GM12878 (cell line): ENCODE results near the gene CTXND1. TPM values are rescaled to one million over a fixed set of nuclear protein-coding genes. Genes with fewer than 3 reads are reported as not detected.

Source experiments
- ATAC-seq: fragments of 200-7000 bp; cut with Tn5 transposase; 3 replicates; pipeline ENCODE4 v1.9.1; 2020; ENCODE audit warnings: mild to moderate bottlenecking, moderate library complexity
- BruUV-seq: library from RNA; stranded (reverse); fragments of 400-500 nt; replicated peaks from 2 replicates; lab custom pipeline; 2021; lab: Mats Ljungman, UMichigan
- CTCF ChIA-PET: fragments of 300-600 bp; sonication (Branson Sonifier 250); formaldehyde crosslinking; extraction: SDS; loops from one replicate; lab custom pipeline; 2021; ENCODE audit warnings: inconsistent platforms; lab: Yijun Ruan, JAX
- POLR2A ChIA-PET: fragments of 350-600 bp; formaldehyde crosslinking; extraction: SDS; loops from one replicate; lab custom pipeline; 2021; ENCODE audit warnings: inconsistent platforms; lab: Charles Lee
- RAD21 ChIA-PET: fragments of 300-600 bp; sonication (Branson Sonifier 250); formaldehyde crosslinking; loops from one replicate; lab custom pipeline; 2023; ENCODE audit warnings: antibody characterized with exemption; ENCODE audit not compliant: unreplicated experiment; lab: Charles Lee
- SMC1A ChIA-PET: fragments of 300-600 bp; sonication (Branson Sonifier 250); formaldehyde crosslinking; loops from one replicate; lab custom pipeline; 2023; ENCODE audit not compliant: unreplicated experiment, uncharacterized antibody; lab: Charles Lee
- DNase-seq: peaks from one replicate; pipeline ENCODE4 v3.0.0-alpha.2; 2011; ENCODE audit warnings: low read depth, low spot score
- FAIRE-seq: peaks from 3 replicates; lab custom pipeline; 2011; peaks lifted over from hg19 to GRCh38; lab: Jason Lieb, UNC
- H2AFZ ChIP-seq: 2 replicates; pipeline ENCODE4 v1.6.0; 2011; ENCODE audit warnings: low read depth, low read length, control low read depth; ENCODE audit not compliant: control insufficient read depth
- H3K27ac ChIP-seq: 2 replicates; pipeline ENCODE4 v1.5.1; 2011; ENCODE audit warnings: control low read depth; ENCODE audit not compliant: control insufficient read depth, insufficient read depth
- H3K27me3 ChIP-seq, 2 experiments: replicated peaks in 1 of 2; 2 replicates each; pipeline versions ENCODE4 v1.6.0 to v1.6.1; 2011; ENCODE audit warnings: low read length in 1 of 2; ENCODE audit not compliant: control insufficient read depth in 2 of 2, insufficient read depth in 2 of 2
- H3K36me3 ChIP-seq, 2 experiments: 2 replicates each; pipeline ENCODE4 v1.5.1; 2011; ENCODE audit warnings: low read length in 1 of 2; ENCODE audit not compliant: control insufficient read depth in 2 of 2, insufficient read depth in 2 of 2
- H3K4me1 ChIP-seq: 2 replicates; pipeline ENCODE4 v1.6.1; 2011; ENCODE audit warnings: mild to moderate bottlenecking, low read length, moderate library complexity, mixed read lengths; ENCODE audit not compliant: control insufficient read depth, insufficient read depth
- H3K4me2 ChIP-seq: 2 replicates; pipeline ENCODE4 v1.6.0; 2011; ENCODE audit warnings: control low read depth; ENCODE audit not compliant: control insufficient read depth, insufficient read depth
- H3K4me3 ChIP-seq: fragments of 200-600 bp; sonication (generic); 2 replicates; pipeline ENCODE4 v1.5.1; 2016
- H3K79me2 ChIP-seq: 2 replicates; pipeline ENCODE4 v1.6.0; 2011; ENCODE audit warnings: low read length; ENCODE audit not compliant: control insufficient read depth, insufficient read depth
- H3K9ac ChIP-seq: 2 replicates; pipeline ENCODE4 v1.8.0; 2011; ENCODE audit warnings: low read length, control low read depth, mixed read lengths; ENCODE audit not compliant: control insufficient read depth, insufficient read depth
- H3K9me3 ChIP-seq: replicated peaks from 3 replicates; pipeline ENCODE4 v1.5.1; 2011; ENCODE audit warnings: mild to moderate bottlenecking, low read length; ENCODE audit not compliant: control insufficient read depth, insufficient read depth
- H4K20me1 ChIP-seq: 2 replicates; pipeline ENCODE4 v1.6.0; 2011; ENCODE audit not compliant: control insufficient read depth, insufficient read depth
- CHD2 ChIP-seq: IDR thresholded peaks from 2 replicates; pipeline ENCODE4 v1.6.1; 2011; ENCODE audit warnings: low read depth, low read length, improper control_type of control experiment, borderline replicate concordance
- EP300 ChIP-seq, 2 experiments: fragments of 150-350 bp in 1 of 2; IDR thresholded peaks; 2 replicates each; pipeline ENCODE4 v1.6.1; 2011 to 2012; ENCODE audit warnings: low read depth in 2 of 2, low read length in 2 of 2, borderline replicate concordance in 1 of 2, improper control_type of control experiment in 1 of 2, inconsistent platforms in 1 of 2; ENCODE audit not compliant: control insufficient read depth in 1 of 2
- HCFC1 ChIP-seq: fragments of 150-350 bp; IDR thresholded peaks from 2 replicates; pipeline ENCODE4 v1.6.1; 2014; ENCODE audit warnings: low read length
- HDGF ChIP-seq: fragments of 450-650 bp; IDR thresholded peaks from 2 replicates; pipeline ENCODE4 v1.6.1; 2016; ENCODE audit warnings: antibody characterized with exemption
- JUND ChIP-seq: IDR thresholded peaks from 2 replicates; pipeline ENCODE4 v1.6.1; 2012; ENCODE audit warnings: low read depth, mild to moderate bottlenecking, low read length, improper control_type of control experiment, moderate library complexity
- MYC ChIP-seq: IDR thresholded peaks from 2 replicates; pipeline ENCODE4 v1.6.1; 2011; ENCODE audit warnings: mild to moderate bottlenecking, low read length, moderate library complexity, inconsistent platforms; ENCODE audit not compliant: insufficient read depth, insufficient replicate concordance, insufficient read length, severe bottlenecking
- NR2C2 ChIP-seq: IDR thresholded peaks from 2 replicates; pipeline ENCODE4 v1.6.1; 2011; ENCODE audit warnings: borderline replicate concordance, low read depth; ENCODE audit not compliant: control insufficient read depth, insufficient read length
- PML ChIP-seq: IDR thresholded peaks from 2 replicates; pipeline ENCODE4 v1.6.1; 2012; ENCODE audit warnings: low read length, inconsistent platforms
- POLR2AphosphoS2 ChIP-seq: IDR thresholded peaks from 2 replicates; pipeline ENCODE4 v1.6.1; 2011; ENCODE audit warnings: low read depth, mild to moderate bottlenecking, low read length, improper control_type of control experiment, moderate library complexity
- POU2F2 ChIP-seq: IDR thresholded peaks from 3 replicates; pipeline ENCODE4 v1.6.1; 2011; ENCODE audit warnings: low read depth, mild to moderate bottlenecking, low read length, borderline replicate concordance
- SMAD5 ChIP-seq: IDR thresholded peaks from 2 replicates; pipeline ENCODE4 v1.6.1; 2016; ENCODE audit warnings: antibody characterized with exemption, low read depth
- SMC3 ChIP-seq: IDR thresholded peaks from 2 replicates; pipeline ENCODE4 v1.6.1; 2011; ENCODE audit warnings: low read length, improper control_type of control experiment, borderline replicate concordance
- SUZ12 ChIP-seq: fragments of 200-600 bp; sonication (generic); IDR thresholded peaks from one replicate; pipeline ENCODE4 v1.6.1; 2018; ENCODE audit warnings: antibody characterized with exemption, mild to moderate bottlenecking; ENCODE audit not compliant: unreplicated experiment
- ZBTB11 ChIP-seq: fragments of 450-650 bp; formaldehyde crosslinking; IDR thresholded peaks from 2 replicates; pipeline ENCODE4 v1.5.0; 2022; ENCODE audit warnings: mild to moderate bottlenecking, missing genetic modification characterization
- ZNF217 ChIP-seq: fragments of 450-650 bp; IDR thresholded peaks from 2 replicates; pipeline ENCODE4 v1.6.1; 2017; ENCODE audit warnings: antibody characterized with exemption, mild to moderate bottlenecking
- WGBS: methylation state at CpG from one replicate; pipeline ENCODE4 v1.1.6; 2016; ENCODE audit warnings: low lambda C conversion rate; ENCODE audit not compliant: insufficient replicate concordance, insufficient coverage; ENCODE audit errors: missing lambda C conversion rate; 5-methylcytosine and 5-hydroxymethylcytosine counted together
- in situ Hi-C: fragments of 300-500 bp; cut with MboI; formaldehyde crosslinking; loops from 9 replicates; pipeline ENCODE4 v1.14.3; 2018; ENCODE audit warnings: mixed read lengths
- intact Hi-C: fragments of 100-400 bp; cut with micrococcal nuclease; formaldehyde crosslinking; loops from one replicate; pipeline ENCODE4 v1.14.2; 2022; ENCODE audit not compliant: unreplicated experiment
- polyA plus RNA-seq, 11 experiments: library from polyadenylated mRNA; depleted of rRNA in 4 of 11; unstranded in 6 of 11; stranded (reverse) in 5 of 11; fragments of >200 nt; fragmentation: Nextera tagmentation in 4 of 11; fragmentation: Illumina TruSeq in 1 of 11; extraction: Ambion mirVana in 4 of 11; extraction: Trizol in 1 of 11; gene quantifications; 1 replicate in 1 of 11; 2 replicates in 10 of 11; pipeline versions ENCODE4 v1.2.1 to v1.2.3, GENCODE V29; 2011 to 2016; ENCODE audit warnings: inconsistent platforms in 2 of 11, missing spikeins in 2 of 11, low read depth in 1 of 11
- total RNA-seq, 4 experiments: library from RNA; depleted of rRNA in 3 of 4; stranded (reverse); fragments of >200 nt in 3 of 4; fragmentation: Illumina TruSeq in 1 of 4; extraction: Trizol in 1 of 4; gene quantifications; 2 replicates each; pipeline versions ENCODE4 v1.2.1 to v1.2.3, GENCODE V29; 2013 to 2021
- TF ChIP-seq, protein P1 (sequence below): IDR thresholded peaks from 2 replicates; pipeline ENCODE4 v1.6.1; 2012; ENCODE audit warnings: low read depth, low read length, improper control_type of control experiment

Gene CTXND1
- total and polyA plus RNA-seq, 10 of the 15 experiments (the other 5 are each of a cell fraction or from before 2014, with no cell fraction given), result under 0.01 to 0.03 (median 0.02) TPM; not detected in 7

GRCh38 chr15:80151576-80151975 lies 100.4 kb downstream of the CTXND1 start:
- intact Hi-C loops, result loop anchor here (5.0 kb wide), 1 partner anchor 89 kb away; no protein-coding TSS in a partner anchor
- Histone ChIP-seq H3K36me3 (no peaks in the 10 kb centered on the region), H3K27me3 (no peaks in the 10 kb centered on the region), H4K20me1 (no peaks in the 10 kb centered on the region), H3K4me1 (peaks cover 8% of the 10 kb centered on the region), H3K4me2 (no peak overlapping the region), H2AFZ (no peak overlapping the region; the same call in 1 of the 2 replicates), H3K27ac (no peak overlapping the region), H3K9ac (no peak overlapping the region), H3K79me2 (peaks cover 4% of the 10 kb centered on the region), H3K9me3 (no peaks in the 10 kb centered on the region), H3K4me3 (no peak overlapping the region)
- ChIA-PET CTCF (interaction anchor here (0.7 to 1.2 kb wide), 3 partner anchors 22 to 248 kb away, joined by 3 read pairs; no protein-coding TSS in a partner anchor), POLR2A (interaction anchor here (0.6 kb wide), 1 partner anchor 88 kb away, joined by 4 read pairs; no protein-coding TSS in a partner anchor), RAD21 (interaction anchor here (1.2 to 2.1 kb wide), 2 partner anchors 22 to 92 kb away, joined by 3 to 6 read pairs; partner anchors contain the start of gene ZFAND6), SMC1A (interaction anchor here (0.7 to 1.7 kb wide), 6 partner anchors 9 to 89 kb away, joined by 3 to 4 read pairs (median 3); no protein-coding TSS in a partner anchor)
- FAIRE-seq (no peak), DNase-seq (no peak), ATAC-seq (no peak)
- TF ChIP-seq HDGF (no peak), MYC (no peak), ZBTB11 (no peak), PML (no peak), POU2F2 (no peak), SMAD5 (no peak), SMC3 (no peak), NR2C2 (no peak), SUZ12 (no peak), JUND (no peak), HCFC1 (no peak), CHD2 (no peak), POLR2AphosphoS2 (no peak), EP300 (IDR thresholded peaks at IDR 0.05; ENCODE audit: borderline replicate concordance in 1 of 2, control insufficient read depth in 1 of 2, low read depth in 2 of 2, low read length in 2 of 2) (no peak), ZNF217 (no peak)
- TF ChIP-seq, protein P1, sequence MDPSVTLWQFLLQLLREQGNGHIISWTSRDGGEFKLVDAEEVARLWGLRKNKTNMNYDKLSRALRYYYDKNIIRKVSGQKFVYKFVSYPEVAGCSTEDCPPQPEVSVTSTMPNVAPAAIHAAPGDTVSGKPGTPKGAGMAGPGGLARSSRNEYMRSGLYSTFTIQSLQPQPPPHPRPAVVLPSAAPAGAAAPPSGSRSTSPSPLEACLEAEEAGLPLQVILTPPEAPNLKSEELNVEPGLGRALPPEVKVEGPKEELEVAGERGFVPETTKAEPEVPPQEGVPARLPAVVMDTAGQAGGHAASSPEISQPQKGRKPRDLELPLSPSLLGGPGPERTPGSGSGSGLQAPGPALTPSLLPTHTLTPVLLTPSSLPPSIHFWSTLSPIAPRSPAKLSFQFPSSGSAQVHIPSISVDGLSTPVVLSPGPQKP, result no peak
- WGBS, result 79% methylated on average over 3 of the region's 3 CpGs
- no TSS peak for BruUV-seq
- in situ Hi-C loops, result no loop called here
